Stimulated activated CD4-positive, alpha-beta T cell treated with anti-CD3 and anti-CD28 coated beads, Interleukin-4, amount 100 ng/mL, for 4 hours (primary cell): ENCODE data around the gene ANKRD34B.
"Not testable (repeated sequence)": the region's sequence is repeated elsewhere in the genome, so short reads cannot be mapped to it uniquely, and the experiment has no call there.

Experiments used
- DNase-seq, 2 experiments: peaks; one replicate each; pipeline ENCODE4 v3.0.0-alpha.2; 2020

ANKRD34B gene

DNA sequence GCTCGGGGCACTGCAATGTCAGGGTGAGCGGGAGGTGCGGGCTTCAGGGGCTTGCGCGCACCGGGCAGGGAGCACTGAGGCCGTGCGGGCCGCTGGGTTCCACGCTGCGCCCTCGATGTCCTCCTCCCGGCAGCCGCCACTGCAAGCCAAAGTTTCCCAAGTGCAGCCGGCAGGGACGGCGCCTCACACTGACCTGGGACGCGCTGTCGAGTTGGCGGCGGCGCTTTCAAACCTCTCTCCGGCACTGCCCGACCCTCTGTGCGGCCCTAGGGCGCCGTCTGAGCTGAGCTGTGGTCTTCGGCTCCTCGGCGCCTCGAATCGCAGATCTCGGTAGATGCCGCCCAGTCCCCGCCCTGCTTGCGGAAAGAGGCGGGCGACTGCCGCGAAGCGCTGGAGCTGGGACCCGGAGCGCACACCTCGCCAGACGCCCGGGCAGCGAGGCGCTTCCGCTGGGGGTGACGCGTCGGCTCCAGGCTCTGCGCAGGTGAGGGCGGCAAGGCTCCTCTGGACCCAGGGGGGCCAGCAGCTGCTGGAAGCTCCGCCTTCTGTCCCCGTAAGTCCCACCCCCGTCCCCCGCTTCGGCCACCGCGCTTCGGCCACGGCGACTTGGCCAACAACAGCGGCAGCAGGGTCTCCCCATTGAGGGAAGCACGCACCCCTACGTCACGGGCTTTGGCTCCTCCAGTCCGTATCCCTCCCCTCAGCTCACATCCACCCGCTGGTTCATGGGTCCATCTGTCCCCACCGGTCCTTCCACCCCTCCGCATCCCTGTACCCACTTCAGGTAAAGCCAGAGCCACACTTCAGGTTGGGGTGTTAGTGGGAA is at the start of gene ANKRD34B:
TSS of gene ANKRD34B (minus strand) at position 320 of the 826 bp plus-strand sequence. CDS start 10,261 bp downstream, outside the sequence.
- DNase-seq: peak in 1 of 2 experiments; percentile 13

- no peak for DNase-seq
Measured at GRCh38 chr5:80619086-80619485, 49.0 kb upstream of the ANKRD34B start.

DNA sequence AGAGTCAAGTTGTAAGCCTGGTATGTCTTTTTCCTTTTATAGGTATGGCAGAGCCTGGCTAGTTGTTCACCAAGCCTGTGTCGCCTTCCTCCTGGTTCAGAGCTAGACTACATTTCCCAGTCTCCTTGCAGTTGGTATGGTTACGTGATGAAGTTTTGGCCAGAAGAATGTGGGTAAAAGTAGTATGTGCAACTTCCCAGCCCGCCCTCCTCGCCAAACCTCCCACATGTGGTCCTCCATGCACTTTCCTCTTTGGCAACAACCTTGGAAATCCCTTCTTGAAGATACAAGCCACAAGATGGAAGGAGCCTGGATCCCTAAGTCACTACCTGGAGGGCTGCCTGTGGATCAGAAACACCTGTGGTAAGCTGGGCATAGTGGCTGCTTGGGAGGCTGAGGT is 48.4 kb upstream of the ANKRD34B start:
- no peak for DNase-seq

DNA sequence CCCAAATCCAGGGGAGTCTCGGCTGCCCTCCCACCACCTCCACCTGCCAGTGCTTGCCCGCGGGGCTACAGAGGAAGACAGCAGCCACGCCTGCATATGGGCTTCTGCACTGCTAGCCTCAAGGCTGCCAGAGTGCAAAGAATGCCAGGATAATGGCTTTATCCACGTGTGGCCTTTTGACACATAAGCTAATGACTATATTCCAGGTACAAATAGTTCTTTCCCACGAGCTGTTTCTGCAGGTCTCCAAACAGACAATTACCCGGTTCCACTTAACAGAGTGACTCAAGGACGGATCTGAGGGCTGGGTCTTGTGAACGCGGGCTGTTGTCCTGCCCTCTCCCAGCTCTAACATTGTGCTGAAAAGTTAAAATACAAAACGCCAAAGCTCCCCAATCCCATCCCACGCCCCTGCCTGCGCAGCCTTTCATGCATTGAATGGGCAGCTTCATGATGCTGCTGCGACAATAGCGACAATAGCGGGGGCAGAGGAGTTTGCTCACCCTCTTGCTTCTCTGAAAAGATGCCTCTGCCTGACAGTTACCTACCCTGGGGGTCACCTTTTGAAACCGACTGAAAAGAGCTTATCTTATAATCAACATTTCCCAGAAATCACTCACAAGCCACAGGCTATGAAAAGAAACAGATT is 45.3 kb upstream of the ANKRD34B start:
- DNase-seq: no peak

DNA sequence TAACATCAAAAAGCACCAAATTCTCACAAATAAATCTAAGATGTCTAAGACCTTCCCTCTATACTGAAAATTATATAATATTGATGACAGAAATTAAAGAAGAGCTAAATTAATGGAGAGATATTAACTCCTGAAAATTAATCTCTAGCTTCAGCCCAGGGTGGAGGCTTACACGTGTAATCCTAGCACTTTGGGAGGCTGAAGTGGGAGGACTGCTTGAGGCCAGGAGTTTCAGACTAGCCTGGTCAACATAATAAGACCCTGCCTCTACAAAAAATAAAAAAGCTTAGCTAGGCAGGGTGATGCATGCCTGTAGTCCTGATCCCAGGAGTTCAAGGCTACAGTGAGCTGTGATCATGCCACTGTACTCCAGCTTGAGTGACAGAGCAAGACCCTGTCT is 39.6 kb upstream of the ANKRD34B start:
- DNase-seq: no peak

- DNase-seq: no peak
Measured at GRCh38 chr5:80608731-80609130, 38.7 kb upstream of the ANKRD34B start.

DNA sequence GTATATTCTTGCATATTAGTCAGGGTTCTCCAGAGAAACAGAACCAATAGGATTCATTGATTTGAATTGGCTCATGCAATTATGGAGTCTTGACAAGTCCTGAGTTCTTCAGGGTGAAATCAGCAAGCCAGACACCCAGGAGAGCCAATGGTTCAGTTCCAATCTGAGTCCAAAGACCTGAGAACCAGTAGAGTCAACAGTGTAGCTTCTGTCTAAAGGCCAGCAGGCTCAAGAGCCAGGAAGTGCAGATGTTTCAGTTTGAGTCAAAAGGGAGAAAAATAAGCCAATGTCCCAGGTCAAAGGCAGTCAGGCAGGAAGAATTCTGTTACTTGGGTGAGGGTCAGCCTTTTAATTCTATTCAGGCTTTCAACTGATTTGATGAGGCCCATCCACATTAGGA is 37.8 kb upstream of the ANKRD34B start:
- DNase-seq: no peak

DNA sequence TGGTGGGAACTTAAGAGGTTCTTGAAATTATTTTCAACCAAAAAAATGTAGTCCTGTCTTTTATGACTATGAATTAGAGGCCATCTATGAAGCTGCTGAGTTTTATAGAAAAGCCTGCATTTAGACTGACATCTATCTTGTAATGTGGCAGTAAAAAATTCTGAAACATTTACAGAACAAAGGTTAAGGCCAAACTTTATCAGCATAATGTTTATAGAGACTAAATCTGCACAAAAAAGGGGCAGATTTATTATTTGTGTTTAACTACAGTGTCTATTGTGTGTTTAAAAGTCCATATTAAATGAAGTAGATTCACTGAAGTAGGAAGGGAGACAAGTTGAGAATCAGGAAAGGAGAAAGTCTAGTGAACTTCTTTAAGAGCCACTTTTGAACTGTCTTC is 37.3 kb upstream of the ANKRD34B start:
- no peak for DNase-seq

DNA sequence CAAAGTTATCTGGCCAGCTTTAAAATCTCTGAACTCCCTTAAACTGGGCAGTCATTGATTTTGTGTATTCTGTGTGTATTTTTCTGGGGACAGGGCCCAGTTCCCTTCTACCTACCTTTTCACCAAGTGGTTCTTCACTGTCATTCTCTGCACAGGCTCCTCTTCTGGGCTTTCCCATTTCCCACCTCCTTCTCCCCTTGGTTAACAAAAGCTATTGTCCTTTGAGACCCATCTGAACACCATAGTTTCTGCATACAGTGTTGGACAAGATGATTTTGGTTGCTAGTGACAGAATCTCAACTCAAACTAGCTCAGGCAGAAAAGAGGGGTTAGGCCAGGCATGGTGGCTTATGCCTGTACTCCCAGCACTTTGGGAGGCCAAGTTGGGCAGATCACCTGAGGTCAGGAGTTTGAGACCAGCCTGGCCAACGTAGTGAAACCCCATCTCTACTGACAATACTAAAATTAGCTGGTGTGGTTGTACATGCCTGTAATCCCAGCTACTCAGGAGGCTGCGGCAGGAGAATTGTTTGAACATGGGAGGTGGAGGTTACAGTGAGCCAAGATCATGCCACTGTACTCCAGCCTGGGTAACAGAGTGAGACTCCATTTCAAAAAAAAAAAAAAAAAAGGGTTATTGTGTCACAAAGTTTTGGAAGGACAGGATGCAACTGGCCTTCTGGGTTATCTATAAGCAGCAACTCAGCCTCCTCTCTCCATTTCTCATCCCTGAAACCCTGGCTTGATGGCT is 31.0 kb upstream of the ANKRD34B start:
- DNase-seq: no peak

GRCh38 chr5:80597500-80597899 is 27.4 kb upstream of the ANKRD34B start:
- no peak for DNase-seq

GRCh38 chr5:80594810-80595209 is 24.7 kb upstream of the ANKRD34B start:
- no peak for DNase-seq

DNA sequence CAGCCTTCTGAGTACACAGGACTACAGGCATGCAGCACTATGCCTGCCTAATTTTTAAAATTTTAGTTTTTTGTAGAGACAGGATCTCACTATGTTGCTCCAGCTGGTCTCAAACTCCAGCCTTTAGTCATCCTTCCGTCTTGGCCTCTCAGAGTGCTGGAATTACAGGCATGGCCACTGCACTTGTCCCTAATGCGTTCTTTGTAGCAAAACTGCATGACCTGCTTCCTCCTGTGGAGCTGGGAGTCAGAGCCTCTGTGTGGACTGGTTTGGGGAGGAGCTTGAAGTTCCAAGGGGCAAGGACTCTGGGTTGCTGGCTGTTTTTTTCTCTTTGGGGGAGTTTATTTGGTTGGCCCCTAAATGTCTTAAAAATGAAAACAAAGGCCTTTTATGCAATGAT is 22.7 kb upstream of the ANKRD34B start:
- DNase-seq: no peak

- no peak for DNase-seq
Measured at GRCh38 chr5:80592105-80592504, 22.0 kb upstream of the ANKRD34B start.

DNA sequence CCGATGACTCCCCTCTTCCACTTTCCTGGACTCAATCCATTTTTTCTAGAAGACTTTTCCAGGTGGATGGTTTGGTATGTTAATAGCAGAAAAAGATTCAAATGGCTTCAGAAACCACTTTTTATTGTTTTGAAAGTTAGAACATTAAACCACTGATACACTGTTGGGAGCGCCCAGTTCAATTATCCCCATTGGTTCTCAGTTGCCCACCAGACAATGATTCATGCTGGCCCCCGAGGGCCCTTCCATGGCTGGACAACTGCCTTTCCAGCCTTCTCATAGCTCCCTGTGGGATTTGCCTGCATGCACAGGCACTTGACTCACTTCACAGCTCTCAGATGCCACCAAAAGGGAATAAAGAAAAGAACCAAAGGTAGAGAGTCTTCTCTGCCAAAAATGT is 21.3 kb upstream of the ANKRD34B start:
- DNase-seq: no peak

GRCh38 chr5:80590766-80591165 is 20.7 kb upstream of the ANKRD34B start:
- no peak for DNase-seq

DNA sequence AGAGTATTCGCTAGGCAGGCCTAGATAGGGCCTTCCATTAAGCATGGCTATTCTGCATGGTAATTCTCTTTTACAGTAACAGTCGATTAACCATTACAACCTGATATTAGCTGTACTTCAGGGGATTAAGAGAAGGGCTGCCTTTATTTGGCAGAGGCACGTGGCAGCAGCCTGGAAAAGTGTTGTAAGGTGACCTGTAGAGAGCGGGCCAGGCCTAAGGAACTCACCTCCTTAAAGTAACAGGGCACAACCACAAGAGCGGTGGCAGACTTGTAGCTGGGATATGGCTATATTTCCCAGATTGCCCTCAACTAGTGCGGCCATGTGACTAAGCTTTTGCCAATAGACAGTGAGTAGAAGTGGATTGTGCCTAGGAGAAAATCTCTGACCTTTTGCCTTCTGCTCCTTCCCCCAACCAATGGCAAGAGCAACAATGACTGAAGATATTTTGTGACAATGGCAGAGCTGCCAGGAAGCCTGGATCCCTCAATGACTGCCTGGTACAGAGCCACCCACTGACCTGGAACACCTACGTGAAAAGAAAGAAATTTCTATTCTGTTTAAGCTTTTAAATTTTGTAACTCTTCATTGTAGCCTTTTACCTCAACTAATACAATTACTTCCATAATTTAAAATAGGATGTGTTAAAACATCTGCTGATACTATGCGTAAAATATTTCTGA is 18.9 kb upstream of the ANKRD34B start:
- DNase-seq: no peak

GRCh38 chr5:80584770-80585169 is 14.7 kb upstream of the ANKRD34B start:
- DNase-seq: no peak

GRCh38 chr5:80580291-80580690 is 10.2 kb upstream of the ANKRD34B start:
- not testable (repeated sequence) for DNase-seq

- no peak for DNase-seq
Measured at GRCh38 chr5:80579050-80579449, 9.0 kb upstream of the ANKRD34B start.

- no peak for DNase-seq
Measured at GRCh38 chr5:80577707-80578106, 7.6 kb upstream of the ANKRD34B start.

DNA sequence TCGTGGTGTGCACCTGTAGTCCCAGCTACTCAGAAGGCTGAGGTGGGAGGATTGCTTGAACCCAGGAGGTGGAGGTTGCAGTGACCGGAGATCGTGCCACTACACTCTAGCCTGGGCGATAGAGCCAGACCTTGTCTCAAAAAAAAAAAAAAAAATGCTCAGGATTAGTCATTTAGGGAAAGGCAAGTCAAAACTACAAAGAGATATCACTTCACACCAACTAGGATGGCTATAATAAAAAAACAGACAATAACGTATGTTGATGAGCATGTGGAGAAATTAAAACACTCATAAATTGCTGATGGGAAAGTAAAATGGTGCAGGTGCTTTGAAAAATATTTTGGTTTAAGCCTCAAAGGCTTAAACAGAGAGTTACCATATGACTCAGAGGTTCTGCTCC is 6.3 kb upstream of the ANKRD34B start:
- DNase-seq: no peak

DNA sequence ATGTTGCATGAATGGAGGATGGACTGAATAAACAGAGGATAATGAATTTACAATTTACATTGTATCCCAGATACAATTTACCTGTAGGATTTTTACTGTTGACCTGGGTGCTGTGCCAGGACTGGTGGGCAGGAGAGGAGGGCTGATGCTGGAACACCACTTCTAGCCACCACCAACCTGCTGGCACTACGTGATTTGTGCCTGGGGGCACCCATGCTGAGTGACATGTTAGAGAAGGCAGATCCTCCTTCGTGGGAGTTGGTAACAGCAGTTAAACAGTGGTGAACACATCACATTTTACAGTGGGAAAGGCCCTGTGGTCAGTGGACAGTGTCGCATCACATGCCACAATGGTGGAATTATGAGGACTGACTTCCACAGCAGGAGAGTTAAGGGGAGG is 3.0 kb upstream of the ANKRD34B start:
- DNase-seq: no peak
